Astrocyte (in vitro differentiated cells and primary cell): ENCODE results near the gene CHST9. TPM values are rescaled to one million over a fixed set of nuclear protein-coding genes. Genes with fewer than 3 reads are reported as not detected.

Experiments
- DNase-seq: peaks from one replicate; pipeline ENCODE4 v3.0.0-alpha.2; 2010; ENCODE audit warnings: low read depth
- FAIRE-seq: peaks from 2 replicates; lab custom pipeline; 2011; peaks lifted over from hg19 to GRCh38; lab: Jason Lieb, UNC
- H2AFZ ChIP-seq: 2 replicates; pipeline ENCODE4 v1.6.0; 2012; ENCODE audit warnings: low read depth, low read length, inconsistent platforms
- H3K27ac ChIP-seq: 2 replicates; pipeline ENCODE4 v1.5.1; 2011; ENCODE audit warnings: low read depth, low read length, inconsistent platforms
- H3K27me3 ChIP-seq: 2 replicates; pipeline ENCODE4 v1.6.0; 2011; ENCODE audit warnings: low read length, inconsistent platforms; ENCODE audit not compliant: insufficient read depth
- H3K36me3 ChIP-seq: 2 replicates; pipeline ENCODE4 v1.5.1; 2011; ENCODE audit warnings: low read length, inconsistent platforms; ENCODE audit not compliant: insufficient read depth
- H3K4me1 ChIP-seq: 2 replicates; pipeline ENCODE4 v1.5.1; 2011; ENCODE audit warnings: low read length, inconsistent platforms; ENCODE audit not compliant: insufficient read depth
- H3K4me2 ChIP-seq: 2 replicates; pipeline ENCODE4 v1.6.0; 2012; ENCODE audit warnings: low read length, inconsistent platforms
- H3K4me3 ChIP-seq: 2 replicates; pipeline ENCODE4 v1.5.1; 2011; ENCODE audit warnings: low read depth, mild to moderate bottlenecking, low read length, inconsistent platforms; ENCODE audit not compliant: insufficient read depth
- H3K79me2 ChIP-seq: 2 replicates; pipeline ENCODE4 v1.6.0; 2012; ENCODE audit warnings: mild to moderate bottlenecking, low read length, inconsistent platforms; ENCODE audit not compliant: insufficient read depth
- H3K9ac ChIP-seq: 2 replicates; pipeline ENCODE4 v1.6.0; 2012; ENCODE audit warnings: mild to moderate bottlenecking, low read length, inconsistent platforms
- H3K9me3 ChIP-seq: 2 replicates; pipeline ENCODE4 v1.5.1; 2012; ENCODE audit warnings: low read depth, mild to moderate bottlenecking, low read length, inconsistent platforms; ENCODE audit not compliant: insufficient read depth
- H4K20me1 ChIP-seq: 2 replicates; pipeline ENCODE4 v1.6.0; 2012; ENCODE audit warnings: low read length, inconsistent platforms; ENCODE audit not compliant: insufficient read depth
- H3K27ac Mint-ChIP-seq: one replicate; pipeline ENCODE4 v1.8.0; 2021; ENCODE audit warnings: mild to moderate bottlenecking, mixed read lengths; ENCODE audit not compliant: unreplicated experiment
- H3K27me3 Mint-ChIP-seq: one replicate; pipeline ENCODE4 v1.8.0; 2021; ENCODE audit warnings: low read depth, mixed read lengths; ENCODE audit not compliant: unreplicated experiment
- H3K36me3 Mint-ChIP-seq: one replicate; pipeline ENCODE4 v1.8.0; 2021; ENCODE audit warnings: low read depth, mixed read lengths; ENCODE audit not compliant: unreplicated experiment
- H3K4me1 Mint-ChIP-seq: one replicate; pipeline ENCODE4 v1.8.0; 2021; ENCODE audit warnings: low read depth, mixed read lengths; ENCODE audit not compliant: unreplicated experiment
- H3K4me3 Mint-ChIP-seq: one replicate; pipeline ENCODE4 v1.8.0; 2021; ENCODE audit warnings: mild to moderate bottlenecking, moderate library complexity, mixed read lengths; ENCODE audit not compliant: unreplicated experiment
- H3K9me3 Mint-ChIP-seq: one replicate; pipeline ENCODE4 v1.8.0; 2021; ENCODE audit warnings: mild to moderate bottlenecking, mixed read lengths; ENCODE audit not compliant: unreplicated experiment
- CTCF ChIP-seq: IDR thresholded peaks from 2 replicates; pipeline ENCODE4 v1.5.1; 2011; ENCODE audit warnings: low read depth, mild to moderate bottlenecking, inconsistent platforms, low read length, moderate library complexity; ENCODE audit not compliant: insufficient read depth
- EZH2 ChIP-seq: IDR thresholded peaks from 2 replicates; pipeline ENCODE4 v1.6.1; 2012; ENCODE audit warnings: mild to moderate bottlenecking, low read length, inconsistent platforms; ENCODE audit not compliant: insufficient read depth
- total RNA-seq: library from RNA; stranded (reverse); gene quantifications from 2 replicates; pipeline ENCODE4 v1.2.1, GENCODE V29; 2021

The CHST9 gene
- total RNA-seq, 1 donor from 2014 or later = 1.3 TPM

- Histone ChIP-seq H3K4me1 (no peaks in the 10 kb centered on the region), H3K9me3 (no peaks in the 10 kb centered on the region), H4K20me1 (no peaks in the 10 kb centered on the region), H3K36me3 (no peaks in the 10 kb centered on the region), H3K27me3 (no peaks in the 10 kb centered on the region), H3K9ac (no peak overlapping the region), H3K79me2 (no peaks in the 10 kb centered on the region), H3K4me3 (no peak overlapping the region), H2AFZ (no peak overlapping the region), H3K4me2 (no peak overlapping the region), H3K27ac (no peak overlapping the region)
- DNase-seq (no peak), FAIRE-seq (no peak)
- Mint-ChIP-seq H3K27ac (no peak overlapping the region), H3K4me1 (no peaks in the 10 kb centered on the region), H3K9me3 (no peaks in the 10 kb centered on the region), H3K4me3 (no peak overlapping the region), H3K27me3 (no peaks in the 10 kb centered on the region), H3K36me3 (no peaks in the 10 kb centered on the region)
- TF ChIP-seq EZH2 = no peak
- TF ChIP-seq CTCF = no peak
Observed at GRCh38 chr18:26993568-26993967, 191.5 kb downstream of the CHST9 start.

GRCh38 chr18:26992926-26993325 is 192.2 kb downstream of the CHST9 start:
- Histone ChIP-seq H3K9me3 (no peaks in the 10 kb centered on the region), H3K4me1 (no peaks in the 10 kb centered on the region), H3K4me2 (no peak overlapping the region), H3K36me3 (no peaks in the 10 kb centered on the region), H3K27ac (no peak overlapping the region), H3K9ac (no peak overlapping the region), H4K20me1 (no peaks in the 10 kb centered on the region), H2AFZ (no peak overlapping the region), H3K4me3 (no peak overlapping the region), H3K79me2 (no peaks in the 10 kb centered on the region), H3K27me3 (no peaks in the 10 kb centered on the region)
- Mint-ChIP-seq H3K9me3 (no peaks in the 10 kb centered on the region), H3K4me3 (no peak overlapping the region), H3K36me3 (no peaks in the 10 kb centered on the region), H3K4me1 (no peaks in the 10 kb centered on the region), H3K27me3 (no peaks in the 10 kb centered on the region), H3K27ac (no peak overlapping the region)
- FAIRE-seq (no peak), DNase-seq (no peak)
- TF ChIP-seq EZH2 = no peak
- no peak for TF ChIP-seq CTCF

GRCh38 chr18:26989842-26990241 is 195.3 kb downstream of the CHST9 start:
- no peaks in the 10 kb centered on the region for H3K36me3 ChIP-seq

More at GRCh38 chr18:26989842-26990241, 195.3 kb downstream of the CHST9 start:
- no peak for DNase-seq
- Histone ChIP-seq H3K27ac (no peak overlapping the region), H4K20me1 (no peaks in the 10 kb centered on the region), H3K4me2 (no peak overlapping the region), H3K9ac (no peak overlapping the region), H3K4me1 (no peaks in the 10 kb centered on the region), H2AFZ (no peak overlapping the region), H3K4me3 (no peak overlapping the region), H3K79me2 (no peaks in the 10 kb centered on the region), H3K27me3 (no peaks in the 10 kb centered on the region), H3K9me3 (no peaks in the 10 kb centered on the region)
- Mint-ChIP-seq H3K36me3 (no peaks in the 10 kb centered on the region), H3K9me3 (no peaks in the 10 kb centered on the region), H3K4me3 (no peak overlapping the region), H3K27me3 (peaks cover 3% of the 10 kb centered on the region), H3K27ac (no peak overlapping the region), H3K4me1 (no peaks in the 10 kb centered on the region)
- TF ChIP-seq EZH2 (no peak), CTCF (no peak)
- no peak for FAIRE-seq
